Endothelial cell of umbilical vein (primary cell): Measurements from ENCODE around the gene DOCK4.
A peak's percentile ranks its signal among the peaks of the same experiment; 100 is the strongest.

ENCODE experiments used
- JUN ChIP-seq: IDR thresholded peaks from 2 replicates; pipeline ENCODE4 v1.6.1; 2011; ENCODE audit warnings: borderline replicate concordance, low read depth; ENCODE audit not compliant: insufficient read length, insufficient read depth
- POLR2A ChIP-seq: IDR thresholded peaks from 2 replicates; pipeline ENCODE4 v1.6.1; 2012; ENCODE audit warnings: low read depth, mild to moderate bottlenecking, control low read depth, low read length
- POLR2AphosphoS5 ChIP-seq: IDR thresholded peaks from 2 replicates; pipeline ENCODE4 v1.6.1; 2012; ENCODE audit warnings: low read depth, mild to moderate bottlenecking, control low read depth, low read length, moderate library complexity; ENCODE audit not compliant: insufficient read depth
- TF ChIP-seq, protein P1 (sequence below), 2 donors: IDR thresholded peaks; 1 replicate in 1 of 2; 2 replicates in 1 of 2; pipeline ENCODE4 v1.5.1; 2011; ENCODE audit warnings: low read length in 2 of 2, mild to moderate bottlenecking in 2 of 2, moderate library complexity in 2 of 2, control low read depth in 1 of 2, inconsistent platforms in 1 of 2, low read depth in 1 of 2; ENCODE audit not compliant: insufficient read depth in 1 of 2; ENCODE audit errors: extremely low read depth in 1 of 2
- TF ChIP-seq, protein P2 (sequence below): IDR thresholded peaks from 2 replicates; pipeline ENCODE4 v1.6.1; 2011; ENCODE audit not compliant: insufficient read depth, insufficient read length

DNA sequence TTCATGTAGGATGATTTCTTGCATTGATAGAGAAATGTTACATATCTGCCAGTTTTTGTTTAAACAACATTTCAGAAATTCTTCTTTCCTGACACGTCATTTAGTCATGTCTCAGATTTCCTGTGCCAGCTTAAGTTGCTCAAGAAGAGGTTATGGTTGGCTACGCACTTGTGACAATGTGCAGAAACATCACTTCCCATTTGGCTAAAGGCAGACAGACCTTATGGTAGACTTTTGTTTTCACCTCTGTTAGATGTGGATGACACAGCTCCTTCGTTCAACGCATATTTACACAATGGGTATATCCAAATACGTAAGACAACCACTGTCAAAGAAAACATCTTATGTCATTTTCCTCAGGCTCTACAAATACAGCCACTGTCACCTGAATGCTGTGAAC, 125.8 kb downstream of the DOCK4 start:
- no peak for TF ChIP-seq POLR2A
- TF ChIP-seq, protein P1, sequence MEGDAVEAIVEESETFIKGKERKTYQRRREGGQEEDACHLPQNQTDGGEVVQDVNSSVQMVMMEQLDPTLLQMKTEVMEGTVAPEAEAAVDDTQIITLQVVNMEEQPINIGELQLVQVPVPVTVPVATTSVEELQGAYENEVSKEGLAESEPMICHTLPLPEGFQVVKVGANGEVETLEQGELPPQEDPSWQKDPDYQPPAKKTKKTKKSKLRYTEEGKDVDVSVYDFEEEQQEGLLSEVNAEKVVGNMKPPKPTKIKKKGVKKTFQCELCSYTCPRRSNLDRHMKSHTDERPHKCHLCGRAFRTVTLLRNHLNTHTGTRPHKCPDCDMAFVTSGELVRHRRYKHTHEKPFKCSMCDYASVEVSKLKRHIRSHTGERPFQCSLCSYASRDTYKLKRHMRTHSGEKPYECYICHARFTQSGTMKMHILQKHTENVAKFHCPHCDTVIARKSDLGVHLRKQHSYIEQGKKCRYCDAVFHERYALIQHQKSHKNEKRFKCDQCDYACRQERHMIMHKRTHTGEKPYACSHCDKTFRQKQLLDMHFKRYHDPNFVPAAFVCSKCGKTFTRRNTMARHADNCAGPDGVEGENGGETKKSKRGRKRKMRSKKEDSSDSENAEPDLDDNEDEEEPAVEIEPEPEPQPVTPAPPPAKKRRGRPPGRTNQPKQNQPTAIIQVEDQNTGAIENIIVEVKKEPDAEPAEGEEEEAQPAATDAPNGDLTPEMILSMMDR (IDR thresholded peaks at IDR 0.05; ENCODE audit: extremely low read depth in 1 of 2, insufficient read depth in 1 of 2, low read depth in 1 of 2, low read length in 2 of 2): no peak
- peak; percentile 67 for TF ChIP-seq JUN
- TF ChIP-seq, protein P2, sequence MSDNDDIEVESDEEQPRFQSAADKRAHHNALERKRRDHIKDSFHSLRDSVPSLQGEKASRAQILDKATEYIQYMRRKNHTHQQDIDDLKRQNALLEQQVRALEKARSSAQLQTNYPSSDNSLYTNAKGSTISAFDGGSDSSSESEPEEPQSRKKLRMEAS: no peak
- peak; percentile 31 for TF ChIP-seq POLR2AphosphoS5
